HL-60 (cell line): ENCODE data around the gene PCIF1.

Experiments
- CTCF ChIP-seq: IDR thresholded peaks from one replicate; pipeline ENCODE4 v1.5.1; 2011; ENCODE audit warnings: low read length, control low read depth, inconsistent platforms; ENCODE audit not compliant: insufficient read depth
- POLR2AphosphoS5 ChIP-seq: IDR thresholded peaks from 2 replicates; pipeline ENCODE4 v1.6.1; 2012; ENCODE audit warnings: low read depth
- TF ChIP-seq, protein P1 (sequence below): IDR thresholded peaks from 2 replicates; pipeline ENCODE4 v1.6.1; 2012; ENCODE audit warnings: low read depth; ENCODE audit not compliant: insufficient replicate concordance

DNA sequence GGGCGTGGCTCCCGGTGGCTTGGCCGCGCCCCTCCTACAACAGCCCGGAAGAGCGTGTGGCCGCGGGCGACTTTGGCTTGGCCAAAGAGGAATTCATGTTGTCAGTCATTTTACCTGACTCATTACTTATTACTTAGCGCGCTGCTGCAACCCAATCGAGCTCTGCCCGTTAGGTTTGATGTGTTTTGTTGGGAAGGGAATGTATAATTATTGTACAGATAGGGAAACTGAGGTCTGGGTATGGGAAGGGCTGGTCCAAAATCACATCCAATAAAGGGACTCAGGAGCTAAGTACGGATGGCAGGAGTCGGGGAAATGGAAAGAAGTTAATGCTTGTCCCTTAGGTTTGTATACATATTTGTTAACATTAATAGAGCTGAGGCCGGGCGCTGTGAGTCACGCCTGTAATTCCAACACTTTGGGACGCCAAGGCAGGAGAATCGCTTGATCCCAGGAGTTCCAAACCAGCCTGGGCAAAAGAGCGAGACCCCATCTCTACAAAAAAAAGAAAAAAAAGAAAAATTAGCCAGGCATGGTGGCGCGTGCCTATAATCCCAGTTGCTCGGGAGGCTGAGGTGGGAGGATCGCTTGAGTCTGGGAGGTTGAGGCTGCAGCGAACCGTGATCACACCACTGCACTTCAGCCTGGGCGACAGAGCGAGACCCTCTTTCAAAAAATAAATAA lies 38.2 kb downstream of the PCIF1 start:
- TF ChIP-seq CTCF (no peak), POLR2AphosphoS5 (peak; percentile 55; the same call in 1 of the 2 replicates)
- TF ChIP-seq, protein P1, sequence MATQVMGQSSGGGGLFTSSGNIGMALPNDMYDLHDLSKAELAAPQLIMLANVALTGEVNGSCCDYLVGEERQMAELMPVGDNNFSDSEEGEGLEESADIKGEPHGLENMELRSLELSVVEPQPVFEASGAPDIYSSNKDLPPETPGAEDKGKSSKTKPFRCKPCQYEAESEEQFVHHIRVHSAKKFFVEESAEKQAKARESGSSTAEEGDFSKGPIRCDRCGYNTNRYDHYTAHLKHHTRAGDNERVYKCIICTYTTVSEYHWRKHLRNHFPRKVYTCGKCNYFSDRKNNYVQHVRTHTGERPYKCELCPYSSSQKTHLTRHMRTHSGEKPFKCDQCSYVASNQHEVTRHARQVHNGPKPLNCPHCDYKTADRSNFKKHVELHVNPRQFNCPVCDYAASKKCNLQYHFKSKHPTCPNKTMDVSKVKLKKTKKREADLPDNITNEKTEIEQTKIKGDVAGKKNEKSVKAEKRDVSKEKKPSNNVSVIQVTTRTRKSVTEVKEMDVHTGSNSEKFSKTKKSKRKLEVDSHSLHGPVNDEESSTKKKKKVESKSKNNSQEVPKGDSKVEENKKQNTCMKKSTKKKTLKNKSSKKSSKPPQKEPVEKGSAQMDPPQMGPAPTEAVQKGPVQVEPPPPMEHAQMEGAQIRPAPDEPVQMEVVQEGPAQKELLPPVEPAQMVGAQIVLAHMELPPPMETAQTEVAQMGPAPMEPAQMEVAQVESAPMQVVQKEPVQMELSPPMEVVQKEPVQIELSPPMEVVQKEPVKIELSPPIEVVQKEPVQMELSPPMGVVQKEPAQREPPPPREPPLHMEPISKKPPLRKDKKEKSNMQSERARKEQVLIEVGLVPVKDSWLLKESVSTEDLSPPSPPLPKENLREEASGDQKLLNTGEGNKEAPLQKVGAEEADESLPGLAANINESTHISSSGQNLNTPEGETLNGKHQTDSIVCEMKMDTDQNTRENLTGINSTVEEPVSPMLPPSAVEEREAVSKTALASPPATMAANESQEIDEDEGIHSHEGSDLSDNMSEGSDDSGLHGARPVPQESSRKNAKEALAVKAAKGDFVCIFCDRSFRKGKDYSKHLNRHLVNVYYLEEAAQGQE = no peak
